ENCODE results near the gene MDC1.
A peak's percentile ranks its signal among the peaks of the same experiment; 100 is the strongest.

The MDC1 gene

GRCh38 chr6:30742316-30743098 is 25.4 kb upstream of the MDC1 start, which contains the start of gene FLOT1:
TSS of gene FLOT1 (minus strand) at chr6:30742687. CDS start at chr6:30742189, 498 bp downstream.
- no peak for TF ChIP-seq EZH2phosphoT487 (IDR thresholded peaks at IDR 0.05; ENCODE audit: borderline replicate concordance, low read length)
- no peak for TF ChIP-seq CTCF (IDR thresholded peaks at IDR 0.05; ENCODE audit: low read depth, low read length, poor library complexity, severe bottlenecking)
- peak within 1 kb of the TSS; percentile 92 for H3K4me3 ChIP-seq (ENCODE audit: low read length)
- H3K27me3 ChIP-seq (ENCODE audit: control insufficient read depth, low read length) = peaks cover 19% of the 10 kb centered on the region
- no peaks in the 10 kb centered on the region for H3K9me3 ChIP-seq (ENCODE audit: control insufficient read depth, insufficient read depth, low read length)
- peak within 1 kb of the TSS; percentile 45 for H3K27ac ChIP-seq (ENCODE audit: low read depth, low read length)
- H3K79me2 ChIP-seq (ENCODE audit: control insufficient read depth, low read length) = peaks cover 29% of the 10 kb centered on the region
- peaks cover 4% of the 10 kb centered on the region; the same call in 1 of the 2 replicates for H4K20me1 ChIP-seq (ENCODE audit: control insufficient read depth, insufficient read depth, low read depth, low read length)
- peaks cover 12% of the 10 kb centered on the region for H3F3A ChIP-seq (ENCODE audit: control insufficient read depth, insufficient read depth)
- peak within 1 kb of the TSS; percentile 89 for H3K4me2 ChIP-seq (ENCODE audit: low read length)
- H3K36me3 ChIP-seq (ENCODE audit: control insufficient read depth, low read length) = peaks cover 46% of the 10 kb centered on the region
- H3K4me1 ChIP-seq (ENCODE audit: control insufficient read depth, low read length) = peaks cover 51% of the 10 kb centered on the region
- no peaks in the 10 kb centered on the region for H3K9me2 ChIP-seq (replicated peaks; ENCODE audit: control insufficient read depth, low read length)

- peaks cover 4% of the 10 kb centered on the region; the same call in 1 of the 2 replicates for H4K20me1 ChIP-seq (ENCODE audit: control insufficient read depth, insufficient read depth, low read depth, low read length)
- peak overlapping the region; percentile 45; the same call in 1 of the 2 replicates for H3K27ac ChIP-seq (ENCODE audit: low read depth, low read length)
- peaks cover 12% of the 10 kb centered on the region for H3F3A ChIP-seq (ENCODE audit: control insufficient read depth, insufficient read depth)
- H3K79me2 ChIP-seq (ENCODE audit: control insufficient read depth, low read length) = peaks cover 31% of the 10 kb centered on the region
- peaks cover 17% of the 10 kb centered on the region; the same call in 1 of the 2 replicates for H3K27me3 ChIP-seq (ENCODE audit: control insufficient read depth, low read length)
- TF ChIP-seq CTCF (IDR thresholded peaks at IDR 0.05; ENCODE audit: low read depth, low read length, poor library complexity, severe bottlenecking) (no peak), EZH2phosphoT487 (IDR thresholded peaks at IDR 0.05; ENCODE audit: borderline replicate concordance, low read length) (no peak)
- H3K36me3 ChIP-seq (ENCODE audit: control insufficient read depth, low read length) = peaks cover 52% of the 10 kb centered on the region
- H3K9me2 ChIP-seq (replicated peaks; ENCODE audit: control insufficient read depth, low read length) = no peaks in the 10 kb centered on the region
- H3K4me2 ChIP-seq (ENCODE audit: low read length) = peak overlapping the region; percentile 89
- H3K9me3 ChIP-seq (ENCODE audit: control insufficient read depth, insufficient read depth, low read length) = no peaks in the 10 kb centered on the region
- H3K4me1 ChIP-seq (ENCODE audit: control insufficient read depth, low read length) = peaks cover 58% of the 10 kb centered on the region
- peak overlapping the region; percentile 92 for H3K4me3 ChIP-seq (ENCODE audit: low read length)
Observed at GRCh38 chr6:30741789-30742315, 24.8 kb upstream of the MDC1 start.

GRCh38 chr6:30741063-30741779 is 24.1 kb upstream of the MDC1 start:
- H3K36me3 ChIP-seq (ENCODE audit: control insufficient read depth, low read length) = peaks cover 53% of the 10 kb centered on the region
- H3K79me2 ChIP-seq (ENCODE audit: control insufficient read depth, low read length) = peaks cover 31% of the 10 kb centered on the region
- H3K4me1 ChIP-seq (ENCODE audit: control insufficient read depth, low read length) = peaks cover 62% of the 10 kb centered on the region
- peak overlapping the region; percentile 92 for H3K4me3 ChIP-seq (ENCODE audit: low read length)
- peak overlapping the region; percentile 89 for H3K4me2 ChIP-seq (ENCODE audit: low read length)
- no peaks in the 10 kb centered on the region for H3K9me2 ChIP-seq (replicated peaks; ENCODE audit: control insufficient read depth, low read length)
- H3F3A ChIP-seq (ENCODE audit: control insufficient read depth, insufficient read depth) = peaks cover 12% of the 10 kb centered on the region
- H3K9me3 ChIP-seq (ENCODE audit: control insufficient read depth, insufficient read depth, low read length) = no peaks in the 10 kb centered on the region
- peaks cover 4% of the 10 kb centered on the region; the same call in 1 of the 2 replicates for H4K20me1 ChIP-seq (ENCODE audit: control insufficient read depth, insufficient read depth, low read depth, low read length)
- H3K27me3 ChIP-seq (ENCODE audit: control insufficient read depth, low read length) = peaks cover 17% of the 10 kb centered on the region; the same call in 1 of the 2 replicates
- no peak overlapping the region for H3K27ac ChIP-seq (ENCODE audit: low read depth, low read length)
- TF ChIP-seq CTCF (IDR thresholded peaks at IDR 0.05; ENCODE audit: low read depth, low read length, poor library complexity, severe bottlenecking) (no peak), EZH2phosphoT487 (IDR thresholded peaks at IDR 0.05; ENCODE audit: borderline replicate concordance, low read length) (no peak)

Data from DOHH2 (cell line).